MCF 10A (cell line): Measurements from ENCODE around the gene OR10A5. TPM values are rescaled to one million over a fixed set of nuclear protein-coding genes. Genes with fewer than 3 reads are reported as not detected.

ENCODE experiments used
- BruUV-seq: library from RNA; stranded (reverse); fragments of 400-500 nt; replicated peaks from 2 replicates; lab custom pipeline; 2021; lab: Mats Ljungman, UMichigan
- CTCF ChIA-PET: fragments of 300-600 bp; sonication (Branson Sonifier 250); formaldehyde crosslinking; extraction: SDS; loops from one replicate; lab custom pipeline; 2021; ENCODE audit warnings: antibody characterized with exemption, inconsistent platforms; lab: Yijun Ruan, JAX
- POLR2A ChIA-PET: fragments of 300-600, 350-650 bp; sonication (Branson Sonifier 250); formaldehyde crosslinking; extraction: SDS; loops from one replicate; lab custom pipeline; 2020; ENCODE audit warnings: antibody characterized with exemption, inconsistent platforms; lab: Yijun Ruan, JAX
- DNase-seq: peaks from one replicate; pipeline ENCODE4 v3.0.0-alpha.2; 2018; ENCODE audit not compliant: unreplicated experiment
- H3K27ac Mint-ChIP-seq: one replicate; pipeline ENCODE4 v1.8.0; 2022; ENCODE audit warnings: mild to moderate bottlenecking, low read depth, mixed read lengths; ENCODE audit not compliant: unreplicated experiment
- H3K27me3 Mint-ChIP-seq: one replicate; pipeline ENCODE4 v1.8.0; 2022; ENCODE audit warnings: mixed read lengths; ENCODE audit not compliant: insufficient read depth, unreplicated experiment
- H3K36me3 Mint-ChIP-seq: one replicate; pipeline ENCODE4 v1.8.0; 2022; ENCODE audit warnings: mild to moderate bottlenecking, moderate library complexity, mixed read lengths; ENCODE audit not compliant: insufficient read depth, unreplicated experiment
- H3K4me1 Mint-ChIP-seq: one replicate; pipeline ENCODE4 v1.8.0; 2022; ENCODE audit warnings: mixed read lengths; ENCODE audit not compliant: insufficient read depth, unreplicated experiment
- H3K4me3 Mint-ChIP-seq: one replicate; pipeline ENCODE4 v1.8.0; 2022; ENCODE audit warnings: mild to moderate bottlenecking, moderate library complexity, mixed read lengths; ENCODE audit not compliant: unreplicated experiment
- H3K9me3 Mint-ChIP-seq: one replicate; pipeline ENCODE4 v1.8.0; 2022; ENCODE audit warnings: mixed read lengths; ENCODE audit not compliant: unreplicated experiment
- CTCF ChIP-seq: fragments of 200-600 bp; IDR thresholded peaks from one replicate; pipeline ENCODE4 v1.8.0; 2022; ENCODE audit warnings: antibody characterized with exemption, mild to moderate bottlenecking; ENCODE audit not compliant: unreplicated experiment
- intact Hi-C: fragments of 100-400 bp; cut with micrococcal nuclease; formaldehyde crosslinking; loops from 2 replicates; pipeline ENCODE4 v1.14.1; 2022
- total RNA-seq: library from RNA; stranded (reverse); gene quantifications from 2 replicates; pipeline ENCODE4 v1.2.3, GENCODE V29; 2022

Gene OR10A5
- total RNA-seq, 1 experiment from 2014 or later = not detected

GRCh38 chr11:6892400-6892799 lies 46.9 kb downstream of the OR10A5 start, which contains the start of gene OR2D2:
Gene OR2D2 (minus strand): TSS chr11:6892500. CDS start chr11:6892500, 0 bp downstream.
- Mint-ChIP-seq H3K9me3 (no peaks in the 10 kb centered on the region), H3K36me3 (no peaks in the 10 kb centered on the region), H3K27ac (no peak within 1 kb of the TSS), H3K4me3 (no peak within 1 kb of the TSS), H3K27me3 (no peaks in the 10 kb centered on the region), H3K4me1 (no peaks in the 10 kb centered on the region)
- intact Hi-C loops = no loop called here
- BruUV-seq = no TSS peak
- no peak for DNase-seq
- POLR2A ChIA-PET = no interaction called here
- no peak for TF ChIP-seq CTCF
- CTCF ChIA-PET = no interaction called here

GRCh38 chr11:6894097-6894496 lies 48.6 kb downstream of the OR10A5 start:
- ChIA-PET CTCF (no interaction called here), POLR2A (no interaction called here)
- no peak overlapping the region for H3K27ac Mint-ChIP-seq
- no peak for TF ChIP-seq CTCF
- no peaks in the 10 kb centered on the region for H3K27me3 Mint-ChIP-seq
- no peak for DNase-seq
- H3K4me1 Mint-ChIP-seq = no peaks in the 10 kb centered on the region
- H3K4me3 Mint-ChIP-seq = no peak overlapping the region
- intact Hi-C loops = no loop called here
- BruUV-seq = no TSS peak
- no peaks in the 10 kb centered on the region for H3K9me3 Mint-ChIP-seq
- no peaks in the 10 kb centered on the region for H3K36me3 Mint-ChIP-seq

- no peak for DNase-seq
- intact Hi-C loops = no loop called here
- Mint-ChIP-seq H3K27ac (no peak overlapping the region), H3K4me1 (no peaks in the 10 kb centered on the region), H3K9me3 (no peaks in the 10 kb centered on the region), H3K36me3 (no peaks in the 10 kb centered on the region), H3K27me3 (no peaks in the 10 kb centered on the region), H3K4me3 (no peak overlapping the region)
- no TSS peak for BruUV-seq
- POLR2A ChIA-PET = no interaction called here
- CTCF ChIA-PET = no interaction called here
- TF ChIP-seq CTCF = no peak
Measured at GRCh38 chr11:6895010-6895409, 49.5 kb downstream of the OR10A5 start.

Other genes with a start within 250 kb of the OR10A5 start
- 23.4 and 27.6 TPM in 2 replicates for gene RRP8, start 242.1 kb upstream of the OR10A5 start, total RNA-seq
- gene ILK, start 241.9 kb upstream of the OR10A5 start, total RNA-seq = 78.9 and 92.3 TPM in 2 replicates
- gene TAF10, start 233.5 kb upstream of the OR10A5 start, total RNA-seq = 157 and 167 TPM in 2 replicates
- 26.9 and 46.5 TPM in 2 replicates for gene TPP1, start 226.3 kb upstream of the OR10A5 start, total RNA-seq
- gene DCHS1, start 189.9 kb upstream of the OR10A5 start, total RNA-seq = 0.19 and 0.27 TPM in 2 replicates
- 78.0 and 88.4 TPM in 2 replicates for gene MRPL17, start 162.3 kb upstream of the OR10A5 start, total RNA-seq
- 0.37 and 0.39 TPM in 2 replicates for gene OR2AG2, start 73.7 kb upstream of the OR10A5 start, total RNA-seq
- gene OR2AG1, start 62.7 kb upstream of the OR10A5 start, total RNA-seq = not detected in 2 replicates
- gene OR6A2, start 46.0 kb upstream of the OR10A5 start, total RNA-seq = 0.17 and 0.28 TPM in 2 replicates
- gene OR10A2, start 17.4 kb downstream of the OR10A5 start, total RNA-seq = not detected in 2 replicates
- not detected in 2 replicates for gene OR10A4, start 30.9 kb downstream of the OR10A5 start, total RNA-seq
- 0.37 and 0.56 TPM in 2 replicates for gene OR2D2, start 46.8 kb downstream of the OR10A5 start, total RNA-seq
- gene OR2D3, start 75.3 kb downstream of the OR10A5 start, total RNA-seq = not detected in 2 replicates
- 9.2 and 11.1 TPM in 2 replicates for gene ZNF215, start 80.7 kb downstream of the OR10A5 start, total RNA-seq
- gene ZNF214, start 174.7 kb downstream of the OR10A5 start, total RNA-seq = 3.1 and 4.2 TPM in 2 replicates
- gene NLRP14, start 174.8 kb downstream of the OR10A5 start, total RNA-seq = not detected in 2 replicates
- not detected in 2 replicates for gene RBMXL2, start 243.3 kb downstream of the OR10A5 start, total RNA-seq